Ishikawa (cell line): ENCODE results near the gene AIPL1.

Experiments used
- EGR1 ChIP-seq: IDR thresholded peaks from 2 replicates; pipeline ENCODE4 v1.6.1; 2012
- EP300 ChIP-seq: IDR thresholded peaks from 2 replicates; pipeline ENCODE4 v1.6.1; 2012; ENCODE audit warnings: borderline replicate concordance
- RAD21 ChIP-seq: IDR thresholded peaks from 2 replicates; pipeline ENCODE4 v1.6.1; 2012; ENCODE audit warnings: low read depth
- TCF12 ChIP-seq: IDR thresholded peaks from 2 replicates; pipeline ENCODE4 v1.6.1; 2012; ENCODE audit warnings: low read depth
- TEAD4 ChIP-seq: IDR thresholded peaks from 2 replicates; pipeline ENCODE4 v1.6.1; 2012
- YY1 ChIP-seq: IDR thresholded peaks from 2 replicates; pipeline ENCODE4 v1.6.1; 2012; ENCODE audit warnings: low read depth
- TF ChIP-seq, protein P1 (sequence below): IDR thresholded peaks from 2 replicates; pipeline ENCODE4 v1.6.1; 2012; ENCODE audit warnings: low read depth, mild to moderate bottlenecking

DNA sequence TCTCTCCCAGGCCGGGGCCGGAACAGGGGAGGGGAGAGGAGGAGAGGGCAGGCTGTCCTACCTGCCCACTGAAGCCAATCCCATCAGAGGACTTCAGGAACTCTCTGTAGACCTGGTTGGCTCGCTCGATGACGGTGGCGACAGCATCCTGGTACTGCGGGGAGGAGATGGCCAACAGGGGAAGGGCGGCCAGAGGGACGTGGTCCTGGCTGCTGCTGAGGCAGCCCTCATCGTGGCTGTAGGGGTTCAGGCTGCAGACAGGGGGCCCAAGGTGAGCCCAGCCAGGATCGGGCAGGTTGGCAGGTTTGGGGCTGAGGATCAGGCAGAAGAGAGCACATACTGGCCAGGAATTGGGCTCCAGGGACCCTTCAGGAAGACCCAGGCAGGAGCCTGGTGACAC, 43.6 kb upstream of the AIPL1 start:
- no peak for TF ChIP-seq EGR1
- TF ChIP-seq, protein P1, sequence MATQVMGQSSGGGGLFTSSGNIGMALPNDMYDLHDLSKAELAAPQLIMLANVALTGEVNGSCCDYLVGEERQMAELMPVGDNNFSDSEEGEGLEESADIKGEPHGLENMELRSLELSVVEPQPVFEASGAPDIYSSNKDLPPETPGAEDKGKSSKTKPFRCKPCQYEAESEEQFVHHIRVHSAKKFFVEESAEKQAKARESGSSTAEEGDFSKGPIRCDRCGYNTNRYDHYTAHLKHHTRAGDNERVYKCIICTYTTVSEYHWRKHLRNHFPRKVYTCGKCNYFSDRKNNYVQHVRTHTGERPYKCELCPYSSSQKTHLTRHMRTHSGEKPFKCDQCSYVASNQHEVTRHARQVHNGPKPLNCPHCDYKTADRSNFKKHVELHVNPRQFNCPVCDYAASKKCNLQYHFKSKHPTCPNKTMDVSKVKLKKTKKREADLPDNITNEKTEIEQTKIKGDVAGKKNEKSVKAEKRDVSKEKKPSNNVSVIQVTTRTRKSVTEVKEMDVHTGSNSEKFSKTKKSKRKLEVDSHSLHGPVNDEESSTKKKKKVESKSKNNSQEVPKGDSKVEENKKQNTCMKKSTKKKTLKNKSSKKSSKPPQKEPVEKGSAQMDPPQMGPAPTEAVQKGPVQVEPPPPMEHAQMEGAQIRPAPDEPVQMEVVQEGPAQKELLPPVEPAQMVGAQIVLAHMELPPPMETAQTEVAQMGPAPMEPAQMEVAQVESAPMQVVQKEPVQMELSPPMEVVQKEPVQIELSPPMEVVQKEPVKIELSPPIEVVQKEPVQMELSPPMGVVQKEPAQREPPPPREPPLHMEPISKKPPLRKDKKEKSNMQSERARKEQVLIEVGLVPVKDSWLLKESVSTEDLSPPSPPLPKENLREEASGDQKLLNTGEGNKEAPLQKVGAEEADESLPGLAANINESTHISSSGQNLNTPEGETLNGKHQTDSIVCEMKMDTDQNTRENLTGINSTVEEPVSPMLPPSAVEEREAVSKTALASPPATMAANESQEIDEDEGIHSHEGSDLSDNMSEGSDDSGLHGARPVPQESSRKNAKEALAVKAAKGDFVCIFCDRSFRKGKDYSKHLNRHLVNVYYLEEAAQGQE = no peak
- TF ChIP-seq TCF12 = no peak
- no peak for TF ChIP-seq TEAD4
- TF ChIP-seq RAD21 = no peak
- no peak for TF ChIP-seq YY1
- TF ChIP-seq EP300 = no peak
